Medulla oblongata (tissue), 1 donor: ENCODE measurements around the gene ALK.

Source experiments
- DNase-seq: peaks from one replicate; pipeline ENCODE4 v3.0.0-alpha.2; 2015; ENCODE audit errors: extremely low spot score

The ALK gene

DNA sequence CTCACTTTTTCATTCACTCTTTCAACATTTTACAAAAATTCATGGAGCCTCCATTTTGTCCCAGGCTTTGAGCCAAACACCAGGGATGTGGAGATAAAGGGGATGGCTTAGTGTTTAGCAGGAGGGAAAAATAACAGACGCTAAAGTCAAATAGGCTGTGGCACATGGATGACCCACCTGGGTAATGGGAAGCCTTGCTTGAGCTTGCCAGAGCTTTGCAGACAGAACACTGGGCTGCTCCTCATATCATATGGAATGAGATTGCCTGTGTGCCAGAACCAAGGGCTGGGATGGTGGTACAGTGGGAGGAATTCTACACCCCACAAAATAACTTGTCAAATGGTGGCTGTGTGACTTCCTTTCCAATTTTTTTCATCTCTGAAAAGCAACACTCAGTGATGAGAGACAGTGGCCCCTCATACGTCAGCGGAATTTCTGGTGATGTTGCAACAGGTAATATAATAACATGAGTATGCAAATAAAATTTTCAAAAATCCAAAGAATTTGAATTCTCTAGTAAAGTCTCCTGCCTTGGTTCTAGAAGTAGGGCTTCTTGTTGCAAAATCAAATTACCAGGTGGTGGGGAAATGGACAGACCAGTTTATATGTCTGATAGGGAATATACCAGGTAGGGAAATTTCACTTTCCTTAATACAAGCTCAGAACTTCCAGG lies 553.3 kb downstream of the ALK start:
- DNase-seq = no peak

DNA sequence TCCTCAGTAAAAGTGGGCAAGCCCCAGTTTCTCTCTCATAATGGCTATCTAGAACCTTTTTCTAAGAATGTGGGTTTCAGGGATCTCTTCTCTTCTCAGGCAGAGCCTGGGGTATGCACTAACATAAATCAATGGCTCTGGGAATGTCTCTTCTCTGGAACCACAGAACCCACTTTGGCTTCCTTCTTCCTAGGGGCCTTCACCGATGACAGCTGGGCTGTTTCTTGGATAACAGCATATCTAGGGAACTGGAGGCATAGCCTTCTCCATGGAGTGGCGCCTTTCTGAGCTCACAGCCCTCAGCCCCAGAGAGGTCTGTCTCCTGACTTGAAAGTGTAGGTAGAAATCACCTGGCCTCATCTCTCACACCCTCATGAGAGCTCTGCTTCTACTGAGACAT lies 558.3 kb downstream of the ALK start:
- no peak for DNase-seq

DNA sequence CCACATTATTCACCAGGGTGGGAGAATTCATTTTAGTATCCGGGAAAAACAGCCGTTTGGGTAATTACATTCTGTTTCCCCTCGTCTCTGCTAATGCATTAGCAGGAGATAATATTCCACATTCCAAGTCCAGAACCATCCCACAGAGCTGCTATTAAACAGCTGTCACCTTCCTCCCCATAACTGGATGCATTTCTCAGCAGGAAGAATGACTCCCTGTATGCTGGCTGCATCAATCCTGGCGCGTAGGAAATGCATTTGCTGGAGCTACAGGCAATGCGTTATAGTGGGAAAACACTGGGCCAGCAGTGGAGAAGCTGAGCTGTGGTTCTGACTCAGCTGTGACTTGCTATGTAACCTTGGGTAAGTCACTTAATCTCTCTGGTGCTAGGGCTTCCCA lies 560.2 kb downstream of the ALK start:
- DNase-seq = no peak

DNA sequence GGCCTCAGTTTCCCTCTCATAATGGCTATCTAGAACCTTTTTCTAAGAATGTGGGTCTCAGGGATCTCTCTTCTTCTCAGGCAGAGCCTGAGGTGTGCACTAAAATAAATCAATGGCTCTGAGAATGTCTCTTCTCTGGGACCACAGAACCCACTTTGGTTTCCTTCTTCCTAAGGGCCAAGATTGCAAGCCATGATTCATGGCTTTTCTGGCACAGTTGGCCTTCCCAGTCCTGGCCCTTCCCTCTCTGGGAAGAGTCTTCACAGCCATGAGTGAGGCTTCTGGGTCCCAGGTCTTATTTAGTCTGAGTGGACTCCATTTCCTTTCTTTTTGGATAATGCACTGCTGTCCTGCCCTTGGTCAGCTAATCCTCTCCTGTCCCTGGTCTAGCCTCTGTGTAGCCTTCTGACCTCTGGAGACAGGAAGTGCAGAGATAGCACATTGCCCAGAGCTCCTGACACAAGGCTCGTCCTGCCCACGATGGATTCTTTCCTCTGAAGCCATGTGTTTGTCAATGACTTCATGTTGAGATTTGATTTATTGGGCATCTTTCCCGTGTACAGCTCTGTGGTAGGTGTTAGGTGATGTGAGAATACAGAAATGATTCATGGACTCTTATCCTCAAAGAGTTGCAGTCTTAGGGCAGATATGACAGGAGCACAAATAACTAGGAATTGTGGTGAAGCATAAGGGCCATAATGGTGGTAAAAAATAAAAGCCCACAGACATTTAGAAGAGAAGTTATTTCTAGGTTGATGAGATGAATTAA lies 561.2 kb downstream of the ALK start:
- no peak for DNase-seq

DNA sequence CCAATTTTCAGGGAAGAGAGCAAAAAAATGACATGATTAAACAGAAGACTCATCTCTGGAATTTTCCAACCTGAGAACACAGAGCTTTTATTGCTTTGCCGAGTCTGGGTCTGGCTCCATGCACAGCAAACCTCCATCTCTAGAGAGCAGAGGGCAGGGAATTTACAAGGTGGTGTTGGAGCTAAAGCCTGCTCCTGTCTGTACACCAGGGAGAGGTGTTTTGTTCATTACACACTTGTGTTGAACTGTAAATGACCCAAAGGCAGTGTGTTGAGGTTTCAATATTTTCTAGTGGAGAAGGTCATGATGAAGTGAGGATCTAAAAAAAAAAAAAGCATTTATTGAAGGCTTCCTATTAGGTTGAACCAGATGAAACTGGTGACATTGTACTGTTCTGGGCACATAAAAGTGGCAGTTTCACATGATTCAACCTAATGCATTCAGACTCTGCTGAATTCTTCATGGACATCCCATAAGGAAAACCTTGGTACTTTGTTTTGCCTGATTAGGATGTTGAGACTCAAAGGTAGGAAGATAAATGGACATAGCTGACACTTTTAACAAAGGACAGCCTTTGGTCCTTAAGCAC lies 567.9 kb downstream of the ALK start:
- no peak for DNase-seq

DNA sequence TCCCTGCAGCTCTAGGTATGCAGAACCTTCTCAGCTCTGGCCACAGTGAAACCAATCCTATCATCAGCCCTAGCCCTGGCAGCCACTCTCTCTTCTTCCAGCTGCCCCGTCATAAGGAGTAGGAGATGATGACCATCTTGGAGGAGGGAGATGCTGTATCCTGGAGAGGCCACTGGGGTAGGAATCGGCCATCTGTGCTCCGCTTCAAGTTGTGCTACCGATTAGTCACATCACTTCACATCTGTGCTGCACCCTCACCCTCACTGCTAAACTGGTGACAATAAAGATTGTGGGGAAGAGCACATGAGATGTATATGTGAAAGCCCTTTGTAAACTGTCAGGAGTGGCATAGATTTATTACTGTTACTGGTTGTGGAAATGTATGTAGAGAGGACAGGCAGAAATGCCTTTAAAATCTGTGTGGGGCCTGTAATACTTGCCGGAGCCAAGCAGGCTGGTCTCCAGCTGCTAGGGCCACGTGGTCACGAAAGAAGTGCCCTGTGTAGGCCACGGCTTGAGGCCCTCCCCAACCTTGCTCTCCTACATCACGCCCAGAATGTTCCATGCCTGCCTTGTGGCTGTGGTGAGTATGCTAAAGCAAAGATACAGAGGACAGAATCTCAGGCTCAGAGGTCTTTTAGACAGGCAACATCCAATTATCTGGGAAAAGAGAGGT lies 569.3 kb downstream of the ALK start:
- no peak for DNase-seq

DNA sequence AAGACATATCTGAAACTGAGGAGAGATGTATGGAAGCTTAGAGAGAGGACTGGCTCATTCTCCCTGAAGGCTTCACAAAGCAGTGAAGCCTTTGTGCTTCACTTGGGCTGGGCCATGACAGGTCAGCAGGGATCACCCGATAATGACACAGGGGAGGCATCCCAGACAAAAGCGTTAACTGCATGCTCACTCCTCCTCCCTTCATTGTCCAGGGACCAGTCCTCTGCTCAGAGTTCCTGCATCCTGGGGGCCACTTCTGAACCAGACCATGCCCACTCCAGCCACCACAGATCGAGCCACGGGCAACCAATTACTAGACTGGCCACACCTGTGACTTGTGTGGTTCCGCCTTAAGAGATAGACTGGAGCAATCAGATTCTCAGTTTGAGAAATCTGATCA lies 570.1 kb downstream of the ALK start:
- no peak for DNase-seq

DNA sequence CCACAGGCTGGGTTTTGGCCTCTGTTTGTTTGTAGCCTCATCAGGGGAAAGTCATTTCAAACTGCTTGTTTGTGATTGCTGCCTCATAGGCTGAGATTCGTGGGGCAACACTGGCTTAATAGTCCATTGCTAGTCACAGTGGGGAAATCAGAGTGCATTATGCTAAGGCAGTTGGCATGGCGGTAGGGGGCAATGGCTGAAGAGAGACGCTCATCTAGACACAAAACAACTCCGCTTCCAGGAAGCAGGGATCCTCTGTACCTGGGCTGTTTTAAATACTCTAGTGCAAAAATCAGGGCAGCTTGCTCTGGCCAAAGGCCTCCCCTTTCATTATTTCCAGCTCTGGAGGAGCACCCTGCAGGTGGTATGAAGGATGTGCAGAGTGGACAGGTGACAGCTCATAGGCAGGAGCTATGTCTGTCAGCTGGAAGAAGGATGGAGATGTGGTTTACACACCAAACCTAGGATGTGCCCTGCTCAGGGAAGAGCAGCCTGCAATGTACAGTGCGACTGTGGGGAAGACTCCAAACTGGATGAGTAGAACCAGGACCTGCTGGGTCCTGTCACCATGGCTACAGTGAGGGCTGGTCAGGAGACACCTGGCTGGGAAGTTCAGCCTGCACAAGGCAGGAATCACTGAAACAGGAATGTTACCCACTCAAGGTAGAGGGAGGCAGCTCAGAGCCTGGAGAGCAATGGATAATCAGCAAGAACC lies 571.9 kb downstream of the ALK start:
- no peak for DNase-seq

DNA sequence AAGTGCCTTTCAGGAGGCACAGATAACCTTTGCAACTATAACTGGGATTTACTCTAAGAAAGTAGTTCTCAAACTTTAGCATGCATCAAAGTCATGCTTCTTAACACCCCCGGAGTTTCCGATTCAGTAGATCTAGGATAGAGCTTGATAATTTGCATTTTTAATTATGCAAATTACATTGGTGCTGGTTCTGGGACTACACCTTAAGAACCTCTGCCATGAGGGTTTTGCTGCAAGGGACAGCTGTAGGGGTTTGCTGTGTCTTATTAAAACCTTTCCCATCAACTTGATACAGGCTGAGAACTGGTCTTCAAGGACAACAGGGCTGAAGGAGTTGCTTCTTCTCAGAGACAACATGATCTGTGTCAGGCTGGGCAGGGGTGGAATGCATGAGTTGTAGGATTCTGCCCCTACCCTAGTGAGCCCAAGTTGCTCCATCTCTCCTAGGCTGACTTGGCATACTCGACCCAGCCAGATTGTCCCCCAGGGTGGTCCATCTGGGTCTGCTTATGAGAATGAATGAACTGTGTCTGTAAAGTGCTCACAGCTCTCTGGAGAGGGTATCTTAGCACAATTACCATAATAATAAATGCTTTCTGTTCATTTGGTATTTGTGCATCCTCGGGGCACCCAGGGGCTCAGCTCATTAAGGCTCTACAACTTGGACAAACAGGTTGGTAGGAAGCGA lies 573.5 kb downstream of the ALK start:
- DNase-seq = no peak

DNA sequence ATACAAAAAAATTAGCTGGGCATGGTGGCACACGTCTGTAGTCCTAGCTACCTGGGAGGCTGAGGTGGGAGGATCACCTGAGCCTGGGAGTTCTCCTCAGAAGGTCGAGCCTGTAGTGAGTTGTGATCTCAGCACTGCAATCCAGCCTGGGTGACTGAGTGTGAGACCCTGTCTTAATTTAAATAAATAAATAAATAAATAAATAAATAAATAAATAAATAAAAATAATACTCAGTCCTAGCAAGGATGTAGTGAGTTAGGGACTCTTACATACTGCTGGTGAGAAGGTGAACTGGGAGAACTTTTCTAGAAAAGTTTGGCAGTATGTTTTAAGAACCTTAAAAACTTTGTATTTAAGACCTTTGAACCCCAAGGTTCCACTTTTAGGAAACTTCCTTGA lies 576.1 kb downstream of the ALK start:
- DNase-seq = no peak

DNA sequence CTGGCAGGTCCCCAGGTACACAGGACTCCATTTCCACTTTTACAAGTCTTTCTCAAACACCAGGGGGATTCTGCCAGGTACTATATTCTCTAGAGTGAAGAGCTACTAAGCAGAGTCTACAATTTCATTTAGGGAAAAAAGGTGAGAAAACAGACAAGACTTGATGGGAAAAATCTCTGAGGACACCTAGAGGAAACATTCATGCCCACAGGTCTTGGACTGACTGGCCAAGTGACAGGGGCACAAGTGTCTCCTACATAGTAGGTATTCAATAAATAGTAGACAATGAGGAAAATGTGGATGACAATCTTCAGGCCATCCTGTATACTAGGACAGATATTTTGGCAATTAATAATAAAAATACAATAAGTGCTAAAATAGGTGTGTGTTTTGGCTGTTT lies 577.6 kb downstream of the ALK start:
- no peak for DNase-seq

DNA sequence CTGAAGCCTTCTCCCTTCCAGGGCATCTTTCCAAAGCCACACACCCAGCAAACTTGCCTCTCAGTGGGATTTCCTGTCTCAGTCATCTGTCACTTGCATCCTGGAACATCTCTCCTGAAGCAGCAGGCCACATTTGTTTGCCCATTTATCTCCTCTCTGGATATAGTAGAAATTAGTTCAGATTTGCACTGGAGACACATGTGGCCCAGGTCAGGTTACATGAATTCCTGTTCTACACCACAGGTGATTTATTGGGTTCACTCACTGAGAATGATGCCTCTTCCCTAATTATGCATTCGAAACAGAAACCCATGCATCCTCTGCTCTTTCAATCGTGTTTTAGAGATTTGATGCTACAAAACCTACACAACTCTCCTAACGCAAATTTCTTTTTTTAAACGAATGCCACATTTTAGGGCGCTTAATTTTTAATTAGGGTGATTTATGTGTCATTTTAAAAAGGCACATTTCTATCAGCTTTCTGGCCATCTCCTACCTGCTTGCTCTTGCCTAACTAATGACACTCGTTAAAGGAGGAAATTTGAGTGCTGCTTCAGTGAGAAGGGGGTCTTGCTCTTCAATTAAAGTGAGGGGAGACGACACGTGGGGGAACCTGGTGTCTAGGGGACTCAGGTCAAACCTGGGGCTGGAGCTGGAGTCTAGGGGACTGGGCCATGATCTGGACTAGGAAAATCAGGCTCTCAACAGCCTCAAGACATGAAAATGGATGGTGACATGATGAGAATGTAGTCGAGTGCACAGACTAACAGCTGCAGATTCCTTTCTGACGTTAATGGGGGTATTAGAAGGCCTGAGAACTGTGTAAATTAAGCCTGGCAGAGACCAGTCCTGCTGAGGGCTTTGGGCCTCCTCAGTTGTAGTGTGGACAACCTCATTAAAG lies 584.8 kb downstream of the ALK start:
- DNase-seq = no peak

DNA sequence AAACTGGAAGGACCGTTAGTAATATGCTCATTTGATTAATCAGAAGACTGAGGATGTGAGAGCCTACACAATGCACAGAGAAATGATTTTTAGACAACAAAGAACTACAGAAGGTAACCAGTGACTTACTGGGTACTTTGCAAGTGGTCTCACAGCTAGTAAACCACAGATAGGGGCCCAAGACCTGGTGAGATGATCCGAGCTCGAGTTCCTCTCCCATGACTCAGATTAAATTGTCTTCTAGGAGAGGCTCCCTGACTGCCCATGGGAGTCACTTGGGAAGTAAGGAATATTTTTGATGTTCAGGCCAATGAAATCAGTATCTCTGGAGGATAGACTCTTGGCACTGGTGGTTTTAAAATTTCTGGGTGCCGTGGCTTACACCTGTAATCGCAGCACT lies 586.0 kb downstream of the ALK start:
- DNase-seq = no peak

DNA sequence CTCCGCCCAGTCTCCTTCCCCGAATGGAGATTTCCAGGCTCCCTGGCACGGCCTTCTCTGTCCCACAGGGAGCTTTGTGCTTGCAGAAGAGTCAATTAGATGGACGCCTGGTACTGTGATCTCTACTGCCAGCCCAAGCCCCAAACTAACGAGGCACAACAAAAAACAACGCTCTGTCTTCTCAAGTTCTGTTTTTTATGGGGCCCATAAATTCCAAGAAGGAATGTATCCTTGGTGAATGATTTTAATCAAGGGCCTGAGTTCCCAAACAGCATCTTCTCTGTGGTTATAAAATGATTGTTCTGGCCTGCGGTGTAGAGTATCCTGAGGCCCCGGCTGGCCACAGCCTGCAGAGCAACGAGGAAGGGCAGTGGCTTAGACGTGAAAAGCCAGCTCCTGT lies 586.7 kb downstream of the ALK start:
- no peak for DNase-seq

DNA sequence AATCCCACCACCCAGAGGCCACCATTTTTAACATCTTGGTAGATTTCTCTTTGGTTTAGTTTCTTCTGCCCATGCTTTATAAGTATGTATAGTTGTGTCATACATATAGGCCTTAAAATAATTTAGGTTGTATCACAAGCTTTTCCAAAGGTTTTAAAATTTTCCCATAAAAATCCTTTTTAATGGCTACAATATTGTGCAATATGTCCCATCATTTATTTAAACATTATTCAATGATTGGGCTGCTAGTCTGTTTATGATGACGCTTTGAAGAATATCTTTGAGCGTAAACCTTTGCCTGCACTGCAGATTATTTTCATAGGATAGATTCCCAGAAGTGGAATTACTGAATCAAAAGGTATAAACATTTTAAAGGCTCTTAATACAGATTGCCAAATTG lies 588.8 kb downstream of the ALK start:
- no peak for DNase-seq

DNA sequence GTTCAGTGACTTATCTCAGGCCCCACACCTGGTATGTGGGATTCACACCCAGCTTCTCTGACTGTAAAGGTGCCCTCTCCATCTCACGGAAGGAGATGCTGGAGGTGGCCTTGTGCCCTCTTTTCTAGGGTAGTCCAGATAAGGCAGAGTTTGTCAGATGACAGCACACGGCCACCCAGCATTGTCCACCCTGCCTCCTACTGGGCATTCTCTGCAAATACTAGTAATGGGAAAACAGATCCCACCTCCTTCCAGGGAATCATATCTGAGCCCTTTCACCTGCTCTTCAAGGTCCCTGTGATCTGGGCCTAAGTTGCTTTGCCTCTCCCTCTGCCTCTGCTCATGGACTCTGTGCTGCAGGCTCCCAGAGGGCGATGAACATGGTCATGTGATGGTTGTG lies 591.5 kb downstream of the ALK start:
- DNase-seq = no peak

DNA sequence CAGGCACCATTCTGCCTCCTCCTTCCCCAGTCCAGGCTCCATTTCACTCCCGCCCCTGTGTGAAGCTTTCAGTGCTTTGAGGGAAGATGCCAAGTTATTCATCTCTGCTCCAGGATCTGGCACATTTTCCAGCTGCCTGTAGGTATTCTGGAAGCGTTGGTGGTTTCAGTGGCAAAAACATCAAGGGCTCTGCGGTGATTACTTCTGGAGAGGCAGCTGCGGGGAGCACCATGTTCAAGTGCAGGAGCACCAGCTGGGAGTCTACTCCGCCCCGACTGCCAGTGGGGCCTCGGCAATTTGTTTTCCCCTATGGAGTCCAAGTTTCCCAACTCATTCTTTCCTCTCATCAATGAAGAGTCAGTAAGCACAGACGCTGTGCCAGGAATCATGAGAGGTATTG lies 594.5 kb downstream of the ALK start:
- DNase-seq = no peak

DNA sequence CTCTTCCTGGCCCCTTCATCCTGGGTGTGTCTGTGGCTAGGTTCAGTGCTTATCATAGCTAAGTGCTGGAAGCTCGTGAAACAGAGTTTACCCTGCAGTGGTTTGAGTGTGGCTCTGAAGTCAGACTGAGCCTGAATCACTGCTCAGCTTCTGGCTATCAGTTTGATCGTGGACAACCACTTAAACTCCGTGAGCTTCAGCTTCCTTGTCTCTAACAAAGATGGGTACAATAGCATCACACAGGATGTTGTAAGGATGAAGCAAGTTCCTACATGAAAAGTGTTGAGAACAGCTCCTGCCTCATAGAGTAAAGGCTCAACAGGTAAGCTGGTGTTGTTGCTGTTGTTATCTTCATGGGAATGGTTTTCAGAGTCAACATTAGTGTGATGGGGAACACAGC lies 595.8 kb downstream of the ALK start:
- DNase-seq = no peak

DNA sequence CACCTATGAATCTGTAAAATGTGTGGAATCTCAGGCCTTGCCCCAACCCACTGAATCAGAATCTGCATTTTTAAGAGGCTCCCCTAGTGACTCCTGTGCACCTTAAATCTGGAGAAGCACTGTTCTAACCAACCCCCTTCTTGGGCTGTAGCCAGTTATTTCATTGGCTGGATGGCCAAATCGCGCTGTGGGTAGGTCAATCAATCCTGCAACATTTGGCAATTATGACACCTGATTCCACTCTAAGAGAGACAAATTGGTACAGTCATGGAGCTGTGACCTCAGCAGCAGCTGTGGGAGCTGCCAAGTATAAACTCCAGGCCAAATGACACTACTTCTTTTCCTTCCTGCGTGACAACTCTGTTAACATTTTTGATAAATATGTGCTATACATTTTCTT lies 597.4 kb downstream of the ALK start:
- DNase-seq = no peak

DNA sequence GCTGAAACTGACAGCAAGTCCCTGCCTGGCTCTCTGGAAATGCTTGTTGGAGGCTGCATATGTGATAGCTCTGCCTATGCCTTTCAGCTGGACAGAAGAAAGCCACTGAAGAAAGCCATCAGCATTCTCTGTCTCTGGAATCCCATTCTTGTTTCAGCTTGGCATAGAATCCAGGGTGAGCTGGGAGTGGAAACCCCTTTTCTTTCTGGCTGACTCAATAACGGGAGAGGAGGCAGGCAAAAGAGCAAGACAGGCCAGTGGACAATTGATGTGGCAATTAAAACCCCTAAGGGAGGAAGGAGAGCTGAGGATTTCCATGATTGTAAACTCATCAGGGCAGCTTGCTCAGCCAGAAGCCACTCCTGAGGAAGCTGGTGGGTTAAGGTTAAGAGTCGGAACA lies 598.1 kb downstream of the ALK start:
- no peak for DNase-seq

DNA sequence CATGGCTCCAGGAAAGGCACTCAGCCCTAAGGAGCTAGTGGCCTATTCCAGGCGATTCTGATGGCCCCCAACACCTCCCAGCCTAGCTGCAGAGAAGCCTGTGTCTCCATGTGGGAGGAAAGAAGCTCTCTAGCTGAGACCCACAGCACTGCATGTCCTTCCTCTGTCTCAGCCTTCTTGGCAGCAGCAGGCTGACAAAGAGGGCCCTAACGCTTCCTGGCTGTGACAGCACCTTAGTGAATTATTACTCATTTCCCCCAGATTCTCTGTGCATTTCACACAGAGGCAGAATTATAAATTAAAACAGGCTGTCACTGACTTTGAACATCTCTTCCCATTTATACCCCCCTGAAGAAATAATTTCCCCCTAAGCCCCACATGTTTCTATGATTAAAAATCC lies 599.4 kb downstream of the ALK start:
- DNase-seq = no peak
